Subcutaneous preadipocyte (primary cell): Measurements from ENCODE around the gene TXNDC11. TPM values are rescaled to one million over a fixed set of nuclear protein-coding genes. Genes with fewer than 3 reads are reported as not detected.

Experiments
- small RNA-seq: library from RNA; depleted of rRNA; stranded (forward); fragments of <200 nt; gene quantifications from one replicate; pipeline ENCODE3, GENCODE V24; 2012
- total RNA-seq: library from RNA; depleted of rRNA; stranded (reverse); fragments of >200 nt; gene quantifications from 2 replicates; pipeline ENCODE4 v1.2.3, GENCODE V29; 2012

The TXNDC11 gene, protein sequence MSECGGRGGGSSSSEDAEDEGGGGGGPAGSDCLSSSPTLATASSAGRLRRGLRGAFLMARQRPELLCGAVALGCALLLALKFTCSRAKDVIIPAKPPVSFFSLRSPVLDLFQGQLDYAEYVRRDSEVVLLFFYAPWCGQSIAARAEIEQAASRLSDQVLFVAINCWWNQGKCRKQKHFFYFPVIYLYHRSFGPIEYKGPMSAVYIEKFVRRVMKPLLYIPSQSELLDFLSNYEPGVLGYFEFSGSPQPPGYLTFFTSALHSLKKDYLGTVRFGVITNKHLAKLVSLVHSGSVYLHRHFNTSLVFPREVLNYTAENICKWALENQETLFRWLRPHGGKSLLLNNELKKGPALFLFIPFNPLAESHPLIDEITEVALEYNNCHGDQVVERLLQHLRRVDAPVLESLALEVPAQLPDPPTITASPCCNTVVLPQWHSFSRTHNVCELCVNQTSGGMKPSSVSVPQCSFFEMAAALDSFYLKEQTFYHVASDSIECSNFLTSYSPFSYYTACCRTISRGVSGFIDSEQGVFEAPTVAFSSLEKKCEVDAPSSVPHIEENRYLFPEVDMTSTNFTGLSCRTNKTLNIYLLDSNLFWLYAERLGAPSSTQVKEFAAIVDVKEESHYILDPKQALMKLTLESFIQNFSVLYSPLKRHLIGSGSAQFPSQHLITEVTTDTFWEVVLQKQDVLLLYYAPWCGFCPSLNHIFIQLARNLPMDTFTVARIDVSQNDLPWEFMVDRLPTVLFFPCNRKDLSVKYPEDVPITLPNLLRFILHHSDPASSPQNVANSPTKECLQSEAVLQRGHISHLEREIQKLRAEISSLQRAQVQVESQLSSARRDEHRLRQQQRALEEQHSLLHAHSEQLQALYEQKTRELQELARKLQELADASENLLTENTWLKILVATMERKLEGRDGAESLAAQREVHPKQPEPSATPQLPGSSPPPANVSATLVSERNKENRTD
- 20.6 and 33.6 TPM in 2 replicates for total RNA-seq

DNA sequence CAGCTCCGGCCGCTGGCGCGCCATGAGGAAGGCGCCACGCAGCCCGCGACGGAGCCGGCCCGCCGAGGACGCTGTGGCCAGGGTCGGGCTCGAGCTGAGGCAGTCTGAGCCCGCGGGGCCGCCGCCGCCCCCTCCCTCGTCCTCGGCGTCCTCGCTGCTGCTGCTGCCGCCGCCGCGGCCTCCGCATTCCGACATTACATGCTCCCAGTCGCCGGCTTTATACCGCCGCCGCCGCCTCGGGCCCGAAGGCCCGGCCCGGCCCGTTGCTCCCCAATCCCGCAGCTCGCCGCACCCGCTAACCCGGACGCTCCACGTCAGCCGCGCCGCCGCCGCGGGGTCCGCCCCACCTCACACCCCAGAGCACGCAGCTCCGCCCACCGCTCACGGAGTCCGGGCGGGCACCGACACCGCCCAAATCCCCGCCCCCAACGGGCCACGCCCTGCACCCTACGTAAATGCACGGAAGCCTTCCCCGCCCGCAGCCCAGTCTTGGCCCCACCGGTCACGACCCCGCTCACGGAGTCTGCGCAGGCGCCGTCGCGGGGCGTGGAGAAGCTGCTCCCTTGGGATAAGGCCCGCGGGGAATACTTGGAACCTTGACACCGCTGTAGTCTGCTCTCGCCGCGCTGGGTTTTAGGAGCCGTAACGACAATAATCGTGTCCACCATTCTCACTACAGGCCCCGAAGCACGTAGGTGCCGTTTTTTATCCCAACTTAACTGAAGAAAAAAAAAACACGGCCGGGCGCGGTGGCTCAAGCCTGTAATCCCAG lies at the start of gene TXNDC11:
Gene TXNDC11, minus strand, starts transcription at position 322 of the 772 bp plus-strand sequence. Its CDS starts 127 bp downstream, at position 195.

DNA sequence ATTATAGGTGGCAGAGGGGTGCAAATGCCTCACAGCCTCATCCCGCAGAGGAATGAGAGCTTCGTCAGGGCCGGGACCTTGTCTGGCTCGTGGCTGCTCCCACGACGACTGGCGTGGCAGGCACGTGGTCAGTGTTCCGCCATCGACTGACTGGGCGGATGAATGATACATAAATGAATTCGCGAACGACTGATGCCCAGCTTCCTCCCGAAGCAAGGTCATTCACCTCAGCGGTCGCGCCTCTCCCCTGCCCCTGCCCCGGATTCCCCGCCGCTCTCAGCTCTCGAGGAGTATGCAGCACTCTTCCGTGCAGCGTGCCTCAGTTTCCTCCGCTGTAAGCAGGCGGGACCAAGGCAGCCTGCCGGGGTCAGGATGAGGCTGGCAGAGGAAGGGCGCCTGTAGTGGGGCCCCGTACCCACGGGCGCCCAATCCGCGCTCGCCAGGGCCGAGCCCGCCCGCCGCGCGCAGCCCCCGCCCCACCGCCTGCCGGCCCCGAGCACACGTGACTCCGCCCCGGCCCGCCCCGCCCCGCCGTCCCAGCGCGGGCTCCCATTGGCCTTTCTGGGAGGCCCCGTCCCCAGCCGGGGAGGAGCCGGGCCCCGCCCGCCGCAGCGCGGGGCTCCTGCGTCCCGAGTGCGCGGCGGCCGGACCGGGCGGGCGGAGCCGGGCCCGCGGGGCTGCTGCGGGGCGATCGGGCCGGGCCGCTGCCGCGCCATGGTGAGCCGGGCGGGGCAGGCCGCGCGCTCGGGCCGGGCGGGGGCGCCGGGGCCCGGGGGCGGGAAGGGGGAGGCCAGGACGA lies 74.6 kb downstream of the TXNDC11 start, which contains the start of gene SNN:
Gene SNN, plus strand, starts transcription at position 632 of the 799 bp plus-strand sequence. CDS start 7,605 bp downstream, outside the sequence.

Small RNAs within 50 kb of the gene (small RNA-seq; reads per million reads assigned to genes)
- not detected for gene RF00017

Other genes with a start within 250 kb of the TXNDC11 start
- 22.9 and 29.8 TPM in 2 replicates for gene LITAF, start 155.9 kb downstream of the TXNDC11 start, total RNA-seq
- 11.4 and 15.1 TPM in 2 replicates for gene SNN, start 74.4 kb downstream of the TXNDC11 start, total RNA-seq
- gene ZC3H7A, start 54.4 kb upstream of the TXNDC11 start, total RNA-seq = 27.2 and 35.0 TPM in 2 replicates
- 167 and 171 TPM in 2 replicates for gene RSL1D1, start 108.7 kb upstream of the TXNDC11 start, total RNA-seq
- gene GSPT1, start 173.1 kb upstream of the TXNDC11 start, total RNA-seq = 118 and 173 TPM in 2 replicates
- 3.7 and 5.1 TPM in 2 replicates for gene NPIPB2, start 199.2 kb upstream of the TXNDC11 start, total RNA-seq
- gene TNFRSF17, start 222.4 kb upstream of the TXNDC11 start, total RNA-seq = not detected in 2 replicates
- gene SNX29, start 233.9 kb upstream of the TXNDC11 start, total RNA-seq = 32.6 and 36.0 TPM in 2 replicates